Erythroblast (primary cell): ENCODE measurements around the gene KHDRBS2.

Source experiments
- GATA1 ChIP-seq: IDR thresholded peaks from 2 replicates; pipeline ENCODE4 v1.6.1; 2011; ENCODE audit warnings: low read depth, mild to moderate bottlenecking, control low read depth, low read length, moderate library complexity
- POLR2A ChIP-seq: IDR thresholded peaks from 2 replicates; pipeline ENCODE4 v1.6.1; 2011; ENCODE audit warnings: mild to moderate bottlenecking, low read length

- no peak for TF ChIP-seq POLR2A
- no peak for TF ChIP-seq GATA1
Observed at GRCh38 chr6:61949161-61949560, 336.9 kb downstream of the KHDRBS2 start.
